ENCODE results near the gene LRRN2. TPM values are rescaled to one million over a fixed set of nuclear protein-coding genes. Genes with fewer than 3 reads are reported as not detected.

Gene LRRN2
- total and polyA plus RNA-seq, 4 donors = 1.3 to 6.8 TPM; not detected in 2

DNA sequence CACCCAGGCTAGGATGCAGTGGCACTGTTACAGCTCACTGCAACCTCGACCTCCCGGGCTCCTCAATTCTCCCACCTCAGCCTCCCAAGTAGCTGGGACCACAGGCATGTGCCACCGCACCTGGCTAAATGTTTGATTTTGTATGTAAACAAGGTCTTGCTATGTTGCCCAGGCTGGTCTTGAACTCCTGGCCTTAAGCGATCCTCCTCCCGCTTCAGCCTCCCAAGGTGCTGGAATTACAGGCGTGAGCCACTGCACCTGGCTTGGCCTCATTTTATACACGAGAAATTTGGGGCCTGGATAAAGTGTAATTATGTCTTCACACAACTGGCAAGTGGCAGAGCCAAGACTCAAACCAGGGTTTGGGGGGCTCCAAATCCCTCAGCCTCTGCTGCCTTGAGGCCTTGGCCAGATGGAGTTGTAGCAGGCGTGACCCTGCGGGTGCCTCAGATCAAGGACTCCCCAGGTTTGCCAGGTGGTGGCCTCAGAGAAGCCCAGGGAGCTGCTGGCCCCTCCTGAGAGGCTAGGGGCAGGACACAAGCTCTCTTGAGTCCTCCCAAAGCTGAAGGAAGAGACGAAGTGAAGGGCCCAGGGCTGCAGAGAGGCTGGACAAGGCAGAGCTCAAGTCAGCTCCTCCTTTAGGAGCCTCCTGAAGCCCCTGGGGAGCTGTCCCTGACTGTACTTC, 107.6 kb downstream of the LRRN2 start:
- ATAC-seq (ENCODE audit: low FRiP score) = no peak
- Histone ChIP-seq H3K36me3 (ENCODE audit: control insufficient read depth in 1 of 2, insufficient read depth in 2 of 2, low read length in 1 of 2) (no peaks in the 10 kb centered on the region), H3K9me3 (ENCODE audit: control insufficient read depth, low read length) (no peaks in the 10 kb centered on the region), H3K4me1 (ENCODE audit: control insufficient read depth in 1 of 2, insufficient read depth in 2 of 2, low read length in 2 of 2) (no peaks in the 10 kb centered on the region), H3K27me3 (ENCODE audit: control insufficient read depth in 1 of 2, insufficient read depth in 2 of 2, low read length in 1 of 2) (no peaks in the 10 kb centered on the region), H3K4me3 (ENCODE audit: low read length in 2 of 2) (no peak overlapping the region), H3K27ac (ENCODE audit: low read depth in 1 of 2, low read length in 2 of 2) (no peak overlapping the region)
- no peak for DNase-seq
- intact Hi-C loops (cut with DNase I) = no loop called here
- WGBS, 2 donors = 92 to 93% methylated on average over 10 of the region's 10 CpGs

DNA sequence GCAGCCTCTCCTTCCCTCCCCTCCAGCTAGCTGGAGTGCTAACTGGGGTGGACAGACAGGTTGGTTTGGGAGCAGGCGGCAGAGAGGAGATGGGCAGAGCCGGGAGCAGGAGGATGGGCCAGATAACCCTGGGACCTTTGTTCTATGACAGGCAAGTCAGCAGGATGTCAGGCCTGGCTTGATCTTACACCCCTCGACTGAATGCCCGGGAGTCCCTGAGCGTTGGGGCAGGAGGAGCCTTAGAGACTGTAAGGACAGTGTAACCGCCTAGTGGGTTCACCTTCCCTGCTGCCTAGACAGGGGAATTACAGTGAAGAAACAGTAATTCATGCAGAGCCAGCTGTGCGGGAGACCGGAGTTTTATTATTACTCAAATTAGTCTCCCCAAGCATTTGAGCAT, 109.1 kb downstream of the LRRN2 start:
- Histone ChIP-seq H3K4me3 (ENCODE audit: low read length in 2 of 2) (no peak overlapping the region), H3K27ac (ENCODE audit: low read depth in 1 of 2, low read length in 2 of 2) (no peak overlapping the region), H3K9me3 (ENCODE audit: control insufficient read depth, low read length) (no peaks in the 10 kb centered on the region), H3K36me3 (ENCODE audit: control insufficient read depth in 1 of 2, insufficient read depth in 2 of 2, low read length in 1 of 2) (no peaks in the 10 kb centered on the region), H3K27me3 (ENCODE audit: control insufficient read depth in 1 of 2, insufficient read depth in 2 of 2, low read length in 1 of 2) (no peaks in the 10 kb centered on the region), H3K4me1 (ENCODE audit: control insufficient read depth in 1 of 2, insufficient read depth in 2 of 2, low read length in 2 of 2) (no peaks in the 10 kb centered on the region)
- DNase-seq (no peak), ATAC-seq (ENCODE audit: low FRiP score) (no peak)
- WGBS, 2 donors = 82 to 90% methylated on average over 8 of the region's 8 CpGs
- intact Hi-C loops (cut with DNase I) = no loop called here

DNA sequence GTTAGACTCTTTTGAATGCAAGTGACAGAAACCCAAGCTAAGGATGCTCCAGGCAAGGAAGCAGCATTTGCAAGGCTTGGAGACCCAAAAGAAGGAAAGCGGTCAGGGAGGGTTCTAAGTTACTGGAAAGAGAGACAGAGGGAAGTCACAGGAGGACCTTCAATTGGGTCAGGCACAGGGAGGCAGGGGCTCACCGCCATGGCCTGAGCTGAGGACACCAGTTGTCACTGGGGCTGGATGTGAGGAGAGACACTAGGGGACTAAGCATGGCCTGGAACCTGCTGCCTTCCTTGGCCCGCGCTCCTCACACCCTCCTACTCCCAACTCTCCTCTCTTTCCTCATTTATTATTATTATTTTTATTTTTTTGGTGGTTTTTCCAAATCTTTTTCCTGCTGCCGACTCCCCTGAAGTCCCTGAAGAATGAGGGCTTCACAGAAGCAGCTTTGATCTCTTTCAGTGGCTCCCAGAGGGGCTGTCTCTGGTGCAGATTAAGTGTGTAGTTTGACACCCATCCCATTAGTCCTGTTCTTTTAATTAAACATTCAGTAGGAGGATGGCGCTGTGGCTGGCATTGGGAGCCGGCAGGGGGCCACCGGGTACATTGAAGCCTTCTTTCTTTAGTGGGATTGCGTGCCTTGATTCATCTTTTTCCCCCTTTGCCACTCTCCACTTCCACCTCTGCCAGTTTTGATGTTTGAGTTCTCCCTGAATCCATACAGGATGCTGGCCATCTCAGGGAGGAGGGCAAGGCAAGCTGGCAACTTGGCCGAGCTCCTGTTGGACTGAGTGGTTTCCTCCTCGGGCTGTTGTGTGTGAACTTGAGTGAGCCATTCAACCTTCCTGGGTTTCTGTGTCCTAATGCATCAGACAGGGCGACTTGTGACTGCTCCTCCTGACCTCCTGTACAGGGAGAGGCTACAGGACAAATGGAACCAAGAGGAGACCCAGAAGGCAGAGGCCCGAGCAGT, 110.0 kb downstream of the LRRN2 start:
- Histone ChIP-seq H3K4me1 (ENCODE audit: control insufficient read depth in 1 of 2, insufficient read depth in 2 of 2, low read length in 2 of 2) (no peaks in the 10 kb centered on the region), H3K9me3 (ENCODE audit: control insufficient read depth, low read length) (no peaks in the 10 kb centered on the region), H3K27ac (ENCODE audit: low read depth in 1 of 2, low read length in 2 of 2) (no peak overlapping the region), H3K27me3 (ENCODE audit: control insufficient read depth in 1 of 2, insufficient read depth in 2 of 2, low read length in 1 of 2) (no peaks in the 10 kb centered on the region), H3K36me3 (ENCODE audit: control insufficient read depth in 1 of 2, insufficient read depth in 2 of 2, low read length in 1 of 2) (no peaks in the 10 kb centered on the region), H3K4me3 (ENCODE audit: low read length in 2 of 2) (no peak overlapping the region)
- 75 to 76% methylated on average over 13 of the region's 13 CpGs for WGBS, 2 donors
- ATAC-seq (ENCODE audit: low FRiP score) (no peak), DNase-seq (no peak)
- intact Hi-C loops (cut with DNase I) = no loop called here

GRCh38 chr1:204574865-204575163, 110.7 kb downstream of the LRRN2 start:
- Histone ChIP-seq H3K36me3 (ENCODE audit: control insufficient read depth in 1 of 2, insufficient read depth in 2 of 2, low read length in 1 of 2) (no peaks in the 10 kb centered on the region), H3K4me1 (ENCODE audit: control insufficient read depth in 1 of 2, insufficient read depth in 2 of 2, low read length in 2 of 2) (no peaks in the 10 kb centered on the region), H3K4me3 (ENCODE audit: low read length in 2 of 2) (no peak overlapping the region), H3K27me3 (ENCODE audit: control insufficient read depth in 1 of 2, insufficient read depth in 2 of 2, low read length in 1 of 2) (no peaks in the 10 kb centered on the region), H3K27ac (ENCODE audit: low read depth in 1 of 2, low read length in 2 of 2) (no peak overlapping the region), H3K9me3 (ENCODE audit: control insufficient read depth, low read length) (no peaks in the 10 kb centered on the region)
- WGBS, 2 donors = 45 to 66% methylated on average over 3 of the region's 3 CpGs
- intact Hi-C loops (cut with DNase I) = no loop called here
- ATAC-seq (ENCODE audit: low FRiP score) = no peak
- no peak for DNase-seq

DNA sequence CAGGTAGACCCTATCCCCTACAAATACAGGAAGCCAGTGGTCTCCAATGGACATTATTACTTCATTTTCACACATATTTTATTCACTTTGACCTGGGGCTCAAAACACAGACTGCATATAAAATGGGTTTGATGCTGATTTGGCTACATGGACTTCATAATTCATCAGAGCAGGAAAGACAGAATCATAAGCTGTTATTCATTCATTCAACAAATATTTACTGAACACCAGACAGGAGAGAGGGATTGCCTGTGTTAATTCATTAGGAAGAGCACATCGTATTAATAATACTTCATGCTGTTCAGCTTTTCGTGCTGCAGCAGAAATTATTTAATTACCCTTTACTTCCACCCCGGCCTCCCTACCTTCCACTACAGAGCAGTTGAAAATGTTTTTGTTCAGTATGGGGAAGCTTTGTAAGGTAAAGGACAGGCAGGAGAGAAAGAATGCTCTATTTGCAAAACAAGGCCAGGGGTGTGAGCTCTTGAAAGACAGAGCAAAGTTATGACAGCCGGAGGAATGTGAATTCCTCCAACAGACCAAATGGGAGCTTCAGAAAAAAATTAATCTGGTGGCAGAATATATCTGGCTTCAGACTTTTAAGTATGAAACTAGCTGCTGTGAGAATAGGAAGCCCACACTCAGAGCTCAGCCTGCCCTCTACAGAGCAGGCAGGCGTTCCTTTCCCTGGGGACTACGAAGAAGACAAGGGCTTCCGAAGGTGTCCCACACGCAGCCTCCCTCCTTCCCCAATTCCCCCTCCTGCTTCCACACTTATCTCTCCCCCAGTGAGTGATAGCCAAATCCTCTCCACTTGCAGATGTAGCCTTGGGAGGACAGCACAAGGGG, 111.3 kb downstream of the LRRN2 start:
- Histone ChIP-seq H3K9me3 (ENCODE audit: control insufficient read depth, low read length) (no peaks in the 10 kb centered on the region), H3K36me3 (ENCODE audit: control insufficient read depth in 1 of 2, insufficient read depth in 2 of 2, low read length in 1 of 2) (no peaks in the 10 kb centered on the region), H3K27ac (ENCODE audit: low read depth in 1 of 2, low read length in 2 of 2) (no peak overlapping the region), H3K27me3 (ENCODE audit: control insufficient read depth in 1 of 2, insufficient read depth in 2 of 2, low read length in 1 of 2) (no peaks in the 10 kb centered on the region), H3K4me1 (ENCODE audit: control insufficient read depth in 1 of 2, insufficient read depth in 2 of 2, low read length in 2 of 2) (no peaks in the 10 kb centered on the region), H3K4me3 (ENCODE audit: low read length in 2 of 2) (no peak overlapping the region)
- intact Hi-C loops (cut with DNase I) = no loop called here
- ATAC-seq (ENCODE audit: low FRiP score) (no peak), DNase-seq (no peak)
- WGBS, 2 donors = 75 to 84% methylated on average over 8 of the region's 8 CpGs

DNA sequence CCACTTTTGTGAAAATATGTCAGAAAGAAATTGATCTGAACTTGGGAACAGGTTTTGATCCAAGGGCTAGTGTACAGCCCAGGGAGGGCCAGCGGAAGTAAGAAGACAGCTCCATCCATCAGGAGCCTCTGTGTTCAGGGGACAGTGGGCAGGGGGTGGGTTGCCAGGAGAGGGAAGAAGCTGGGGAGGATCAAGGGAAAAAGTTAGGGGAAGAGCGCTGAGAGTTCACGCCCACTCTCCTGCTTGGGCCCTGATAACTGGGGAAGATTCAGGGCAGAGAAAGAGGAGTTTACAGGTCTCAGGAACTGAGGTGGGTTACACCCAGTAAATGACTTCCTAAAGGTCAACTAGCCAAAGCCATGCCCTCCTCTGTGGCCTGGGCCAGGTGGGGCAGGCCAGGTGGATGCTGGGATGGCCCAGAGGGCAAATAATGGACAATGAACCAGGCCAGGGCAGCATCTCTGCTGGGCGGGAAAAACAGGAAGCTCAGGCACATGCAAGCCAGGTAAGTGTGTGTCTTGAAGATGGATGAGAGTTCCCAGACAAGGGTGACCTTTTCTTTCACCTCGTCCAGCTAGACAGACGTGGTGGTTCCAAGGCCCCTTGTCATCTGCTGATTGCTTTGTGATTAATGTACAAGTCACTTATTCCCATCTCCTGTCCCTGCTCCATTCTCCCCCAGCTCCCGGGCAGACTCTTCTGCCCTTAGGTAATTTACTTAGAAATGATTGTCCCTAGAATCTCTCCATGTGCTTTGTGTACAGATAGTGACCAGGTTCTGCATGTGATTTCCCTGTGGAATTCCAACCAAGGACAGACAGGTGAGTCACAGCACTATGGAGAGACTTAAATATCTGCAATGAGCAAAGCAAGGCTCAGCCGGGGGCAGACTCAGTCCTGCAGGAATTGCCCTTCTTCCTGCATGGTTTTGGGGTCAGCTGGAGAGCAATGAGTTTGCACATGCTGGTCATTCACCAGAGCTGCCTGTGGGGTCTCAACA, 112.3 kb downstream of the LRRN2 start:
- WGBS, 2 donors = 85 to 87% methylated on average over 8 of the region's 8 CpGs
- Histone ChIP-seq H3K4me1 (ENCODE audit: control insufficient read depth in 1 of 2, insufficient read depth in 2 of 2, low read length in 2 of 2) (no peaks in the 10 kb centered on the region), H3K27me3 (ENCODE audit: control insufficient read depth in 1 of 2, insufficient read depth in 2 of 2, low read length in 1 of 2) (no peaks in the 10 kb centered on the region), H3K9me3 (ENCODE audit: control insufficient read depth, low read length) (no peaks in the 10 kb centered on the region), H3K4me3 (ENCODE audit: low read length in 2 of 2) (no peak overlapping the region), H3K27ac (ENCODE audit: low read depth in 1 of 2, low read length in 2 of 2) (no peak overlapping the region), H3K36me3 (ENCODE audit: control insufficient read depth in 1 of 2, insufficient read depth in 2 of 2, low read length in 1 of 2) (no peaks in the 10 kb centered on the region)
- intact Hi-C loops (cut with DNase I) = no loop called here
- DNase-seq (no peak), ATAC-seq (ENCODE audit: low FRiP score) (no peak)

DNA sequence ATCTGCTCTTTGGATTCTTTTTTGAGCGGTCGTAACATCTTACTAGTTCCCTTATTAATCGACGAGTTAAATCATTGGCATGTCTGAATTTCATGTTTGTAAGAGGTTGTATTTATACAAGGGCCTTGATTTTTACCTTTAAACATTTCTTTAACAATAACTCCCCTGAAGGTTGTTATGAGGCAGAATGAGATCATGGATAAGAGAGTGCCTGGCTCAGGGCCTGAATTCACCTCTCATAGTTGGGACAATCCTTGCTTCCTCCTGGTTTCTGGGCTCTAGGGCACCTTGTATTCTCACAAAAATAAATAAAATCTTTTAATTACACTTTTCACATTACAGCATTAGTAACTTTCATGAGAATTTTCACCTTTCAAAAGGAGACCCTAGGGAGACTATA, 113.9 kb downstream of the LRRN2 start:
- no peak overlapping the region for H3K27ac ChIP-seq (ENCODE audit: low read depth in 1 of 2, low read length in 2 of 2)
- DNase-seq (no peak), ATAC-seq (ENCODE audit: low FRiP score) (no peak)
- H3K4me3 ChIP-seq (ENCODE audit: low read length in 2 of 2) = no peak overlapping the region
- H3K27me3 ChIP-seq (ENCODE audit: control insufficient read depth in 1 of 2, insufficient read depth in 2 of 2, low read length in 1 of 2) = no peaks in the 10 kb centered on the region
- WGBS, 2 donors = 91 to 93% methylated on average over 4 of the region's 4 CpGs
- no peaks in the 10 kb centered on the region for H3K36me3 ChIP-seq (ENCODE audit: control insufficient read depth in 1 of 2, insufficient read depth in 2 of 2, low read length in 1 of 2)
- H3K4me1 ChIP-seq (ENCODE audit: control insufficient read depth in 1 of 2, insufficient read depth in 2 of 2, low read length in 2 of 2) = no peaks in the 10 kb centered on the region
- intact Hi-C loops (cut with DNase I) = no loop called here
- H3K9me3 ChIP-seq (ENCODE audit: control insufficient read depth, low read length) = no peaks in the 10 kb centered on the region

DNA sequence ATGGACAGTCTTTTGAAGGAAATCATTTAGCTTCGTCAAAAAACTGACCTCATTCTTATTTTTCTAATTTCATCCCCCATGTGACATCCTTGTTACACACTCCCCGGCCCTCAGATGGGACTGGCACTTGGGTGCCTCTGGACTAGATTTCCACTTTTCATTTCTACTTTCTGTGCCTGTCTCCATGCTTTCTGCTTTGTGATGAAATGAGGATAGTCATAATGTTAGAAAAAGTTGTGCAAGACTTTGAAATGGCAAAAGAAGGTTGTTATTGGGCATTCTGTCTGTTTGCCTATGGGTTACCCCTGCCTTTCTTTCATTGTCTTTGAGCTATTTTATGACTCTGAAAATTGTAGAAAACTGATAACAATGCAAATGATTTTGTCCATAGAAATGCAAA, 114.4 kb downstream of the LRRN2 start:
- Histone ChIP-seq H3K4me1 (ENCODE audit: control insufficient read depth in 1 of 2, insufficient read depth in 2 of 2, low read length in 2 of 2) (no peaks in the 10 kb centered on the region), H3K27me3 (ENCODE audit: control insufficient read depth in 1 of 2, insufficient read depth in 2 of 2, low read length in 1 of 2) (no peaks in the 10 kb centered on the region), H3K36me3 (ENCODE audit: control insufficient read depth in 1 of 2, insufficient read depth in 2 of 2, low read length in 1 of 2) (no peaks in the 10 kb centered on the region), H3K27ac (ENCODE audit: low read depth in 1 of 2, low read length in 2 of 2) (no peak overlapping the region), H3K4me3 (ENCODE audit: low read length in 2 of 2) (no peak overlapping the region), H3K9me3 (ENCODE audit: control insufficient read depth, low read length) (no peaks in the 10 kb centered on the region)
- intact Hi-C loops (cut with DNase I) = no loop called here
- ATAC-seq (ENCODE audit: low FRiP score) (no peak), DNase-seq (no peak)
- 93 to 96% methylated on average over 2 of the region's 2 CpGs for WGBS, 2 donors

All from aorta (tissue), 5 donors.